Measurements from ENCODE around the gene GTSE1.

DNA sequence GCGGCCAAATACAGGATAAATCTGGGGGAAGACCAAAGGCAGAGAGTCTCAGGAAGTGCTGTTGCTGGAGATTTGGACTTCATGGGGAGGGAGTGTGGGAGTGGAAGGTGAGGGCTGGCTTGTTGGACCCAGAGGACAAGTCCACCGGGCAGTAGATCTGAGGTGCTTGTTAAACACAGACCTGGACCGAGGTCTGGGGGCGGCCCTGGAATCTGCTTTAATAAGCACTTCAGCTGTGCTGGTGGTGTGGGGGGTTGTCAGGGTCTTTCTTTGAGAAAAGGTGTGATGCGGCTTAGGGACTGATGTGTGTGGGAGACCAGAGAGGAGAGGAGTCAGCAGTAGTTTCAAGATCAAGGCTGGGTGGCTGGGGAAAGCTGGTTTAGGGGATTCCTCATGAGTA lies 43.3 kb downstream of the GTSE1 start:
- TF ChIP-seq POLR2A (IDR thresholded peaks at IDR 0.05; ENCODE audit: low read depth, low read length) (no peak), POLR2AphosphoS5 (IDR thresholded peaks at IDR 0.05; ENCODE audit: low read depth, low read length) (no peak)
